ENCODE results near the gene ING5. TPM values are rescaled to one million over a fixed set of nuclear protein-coding genes. Genes with fewer than 3 reads are reported as not detected.

Gene ING5
- total RNA-seq, 4 donors from 2014 or later: 24.2 to 33.0 (median 26.4) TPM

DNA sequence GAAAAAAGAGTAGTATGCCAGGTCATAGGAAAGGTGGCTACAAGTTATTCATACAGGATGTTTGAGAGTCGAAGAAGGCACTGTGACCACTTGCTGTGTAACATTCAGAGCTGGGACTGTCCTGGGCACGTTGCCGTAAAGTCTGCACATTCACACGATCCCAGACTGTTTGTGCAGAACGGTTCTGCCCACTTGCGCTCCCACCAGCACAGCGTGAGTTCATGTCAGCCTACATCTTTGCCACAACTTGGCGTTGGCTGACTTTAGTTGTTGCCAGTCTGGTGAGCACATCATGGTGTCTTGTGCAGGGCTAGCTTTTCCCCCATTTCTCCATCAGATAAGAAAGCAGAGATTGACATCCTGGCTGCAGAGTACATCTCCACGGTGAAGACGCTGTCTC, 7.0 kb downstream of the ING5 start:
- TF ChIP-seq, protein P1, sequence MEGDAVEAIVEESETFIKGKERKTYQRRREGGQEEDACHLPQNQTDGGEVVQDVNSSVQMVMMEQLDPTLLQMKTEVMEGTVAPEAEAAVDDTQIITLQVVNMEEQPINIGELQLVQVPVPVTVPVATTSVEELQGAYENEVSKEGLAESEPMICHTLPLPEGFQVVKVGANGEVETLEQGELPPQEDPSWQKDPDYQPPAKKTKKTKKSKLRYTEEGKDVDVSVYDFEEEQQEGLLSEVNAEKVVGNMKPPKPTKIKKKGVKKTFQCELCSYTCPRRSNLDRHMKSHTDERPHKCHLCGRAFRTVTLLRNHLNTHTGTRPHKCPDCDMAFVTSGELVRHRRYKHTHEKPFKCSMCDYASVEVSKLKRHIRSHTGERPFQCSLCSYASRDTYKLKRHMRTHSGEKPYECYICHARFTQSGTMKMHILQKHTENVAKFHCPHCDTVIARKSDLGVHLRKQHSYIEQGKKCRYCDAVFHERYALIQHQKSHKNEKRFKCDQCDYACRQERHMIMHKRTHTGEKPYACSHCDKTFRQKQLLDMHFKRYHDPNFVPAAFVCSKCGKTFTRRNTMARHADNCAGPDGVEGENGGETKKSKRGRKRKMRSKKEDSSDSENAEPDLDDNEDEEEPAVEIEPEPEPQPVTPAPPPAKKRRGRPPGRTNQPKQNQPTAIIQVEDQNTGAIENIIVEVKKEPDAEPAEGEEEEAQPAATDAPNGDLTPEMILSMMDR (IDR thresholded peaks at IDR 0.05): no peak
- ATAC-seq (ENCODE audit: low FRiP score) (no peak), DNase-seq (ENCODE audit: low spot score) (no peak)

DNA sequence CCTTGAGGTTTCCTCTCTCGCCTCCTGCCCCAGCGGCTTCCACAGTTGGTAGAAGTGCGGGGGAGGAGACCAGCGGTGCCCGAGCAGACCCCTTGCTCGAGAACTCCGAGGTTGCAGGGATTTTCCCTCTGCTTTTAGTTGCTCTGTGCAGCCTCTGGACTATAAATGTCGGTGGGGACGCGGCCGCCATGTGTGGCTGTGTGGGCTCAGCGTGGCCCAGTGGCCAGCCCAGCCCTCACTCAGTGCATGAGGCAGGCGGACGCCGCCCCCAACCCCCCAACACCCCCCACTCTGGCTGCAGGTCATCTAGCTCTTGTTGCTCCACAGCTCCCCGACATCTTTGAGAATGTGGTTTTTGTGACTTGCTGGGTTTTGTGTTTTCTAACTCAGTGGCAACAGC, 17.3 kb downstream of the ING5 start:
- DNase-seq (ENCODE audit: low spot score) (no peak), ATAC-seq (ENCODE audit: low FRiP score) (no peak)
- TF ChIP-seq, protein P1 (IDR thresholded peaks at IDR 0.05): no peak

DNA sequence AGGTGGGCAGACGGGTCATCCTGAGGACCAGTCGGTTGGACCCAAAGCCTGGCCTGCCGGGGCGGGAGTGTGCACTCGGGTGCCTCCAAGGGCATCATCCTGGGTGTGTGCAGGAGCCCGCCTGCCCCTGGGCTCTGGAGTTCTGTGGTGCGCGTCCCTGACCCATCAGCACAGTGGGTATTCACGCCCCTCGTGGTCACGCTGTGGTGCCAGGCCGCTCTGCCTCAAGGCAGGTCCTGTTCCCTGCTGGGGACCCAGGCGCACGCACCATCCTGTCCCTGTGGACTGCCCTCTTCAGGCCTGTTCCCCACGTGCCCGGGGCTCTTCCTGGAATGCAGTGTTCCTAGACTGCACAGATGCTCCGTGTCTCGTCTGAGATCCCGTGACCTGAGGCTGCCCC, 18.3 kb downstream of the ING5 start:
- DNase-seq (ENCODE audit: low spot score) (no peak), ATAC-seq (ENCODE audit: low FRiP score) (no peak)
- TF ChIP-seq, protein P1 (IDR thresholded peaks at IDR 0.05): no peak

DNA sequence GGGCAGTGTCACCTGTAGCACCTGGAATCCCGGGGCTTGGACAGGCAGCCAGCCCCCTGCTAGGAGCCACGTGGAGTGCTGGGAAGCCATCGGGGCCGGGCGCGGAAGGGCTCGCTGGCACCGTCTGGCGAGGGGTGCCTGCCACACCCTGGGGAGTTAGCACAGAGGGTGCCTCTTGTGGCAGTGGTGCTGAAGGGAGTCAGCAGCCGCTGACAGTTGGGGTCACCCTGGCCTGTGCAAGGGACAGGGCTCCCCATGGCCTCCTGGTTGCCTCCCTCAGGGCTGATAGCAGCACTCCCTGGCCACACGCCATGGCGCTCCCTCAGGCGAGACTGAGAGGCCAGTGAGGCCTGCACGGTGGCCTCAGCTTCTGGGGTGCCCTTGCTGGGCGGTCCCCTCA, 18.7 kb downstream of the ING5 start:
- TF ChIP-seq, protein P1 (IDR thresholded peaks at IDR 0.05): no peak
- no peak for DNase-seq (ENCODE audit: low spot score)
- no peak for ATAC-seq (ENCODE audit: low FRiP score)

DNA sequence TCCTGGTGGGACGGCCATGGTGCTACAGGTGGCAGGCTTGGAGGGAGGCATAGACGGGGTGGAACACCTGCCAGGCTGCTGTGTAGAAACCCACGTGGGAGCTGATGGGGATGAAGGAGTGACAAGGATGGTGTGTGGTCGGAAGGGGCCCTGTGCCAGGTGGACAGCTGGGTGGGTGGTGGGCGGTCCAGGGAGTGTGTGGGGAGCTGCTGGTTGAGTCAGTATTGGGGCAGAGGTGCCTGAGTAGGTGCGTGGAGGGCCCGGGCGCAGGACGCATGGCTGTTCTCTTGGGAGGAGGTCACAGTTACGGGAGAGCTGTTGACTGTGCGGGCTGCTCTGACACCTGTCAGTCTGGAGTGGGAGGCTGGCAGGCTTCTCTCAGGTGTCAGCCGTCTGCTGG, 20.0 kb downstream of the ING5 start:
- TF ChIP-seq, protein P1 (IDR thresholded peaks at IDR 0.05): no peak
- ATAC-seq (ENCODE audit: low FRiP score): no peak
- DNase-seq (ENCODE audit: low spot score): no peak

DNA sequence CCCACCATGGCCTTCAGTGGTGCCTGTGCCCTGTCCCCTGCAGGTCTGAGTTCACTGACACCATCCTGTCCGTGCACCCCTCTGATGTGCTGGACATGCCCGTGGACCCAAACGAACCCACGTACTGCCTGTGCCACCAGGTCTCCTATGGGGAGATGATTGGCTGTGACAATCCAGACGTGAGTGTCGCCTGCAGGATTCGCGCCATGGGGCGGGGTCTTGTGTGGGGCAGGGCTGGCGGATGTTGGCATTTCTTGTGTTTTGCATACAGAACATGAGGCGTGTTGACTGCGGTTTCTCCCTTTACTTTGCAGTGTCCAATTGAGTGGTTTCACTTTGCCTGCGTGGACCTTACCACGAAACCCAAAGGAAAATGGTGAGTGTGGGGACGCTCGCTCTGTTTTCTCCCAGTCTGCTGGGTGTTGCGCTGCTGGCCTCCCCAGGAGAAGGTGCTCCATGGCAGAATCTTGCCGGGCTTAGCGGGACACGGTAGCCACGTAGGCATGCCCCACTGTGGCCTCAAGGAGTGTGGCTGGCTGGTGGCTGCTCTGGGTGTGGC, 21.1 kb downstream of the ING5 start:
- ATAC-seq (ENCODE audit: low FRiP score): no peak
- TF ChIP-seq, protein P1 (IDR thresholded peaks at IDR 0.05): no peak
- DNase-seq (ENCODE audit: low spot score): no peak

DNA sequence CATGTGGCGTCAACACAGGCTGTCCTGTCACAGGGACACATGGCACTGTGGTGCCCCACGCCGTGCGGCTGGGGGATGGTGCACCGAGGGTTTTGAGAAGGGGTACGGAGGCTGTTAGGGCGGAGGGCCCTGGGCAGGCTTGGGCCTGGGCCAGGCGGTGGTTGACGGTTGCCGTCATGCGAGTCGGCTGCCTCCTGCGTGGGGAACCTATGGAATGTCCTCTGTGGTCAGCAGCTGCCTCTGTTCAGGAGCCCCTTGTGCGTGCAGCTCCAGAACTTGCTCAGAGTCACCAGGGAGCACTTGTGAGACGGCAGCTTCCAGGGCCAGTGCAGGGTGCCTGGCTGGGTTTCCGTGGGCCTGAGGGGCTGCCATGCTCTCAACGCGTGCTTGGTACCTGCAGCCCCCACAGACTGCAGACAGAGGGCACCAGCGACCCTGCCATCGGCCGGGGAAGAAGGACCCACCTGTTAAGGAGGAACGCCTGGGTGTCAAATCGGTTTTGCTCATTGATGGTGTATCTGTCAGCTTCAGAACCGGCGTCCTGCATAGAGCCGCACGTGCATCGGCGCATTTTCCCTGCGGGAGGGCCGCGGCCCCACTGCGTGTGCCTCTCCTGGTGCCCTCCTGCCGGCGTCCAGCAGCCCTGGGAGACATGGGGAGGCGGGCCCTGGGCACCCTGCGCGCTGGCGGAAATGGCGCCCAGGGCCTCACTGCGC, 22.6 kb downstream of the ING5 start:
- TF ChIP-seq, protein P1 (IDR thresholded peaks at IDR 0.05): no peak
- DNase-seq (ENCODE audit: low spot score): no peak
- no peak for ATAC-seq (ENCODE audit: low FRiP score)
